ENCODE results near the gene PRKN. TPM values are rescaled to one million over a fixed set of nuclear protein-coding genes. Genes with fewer than 3 reads are reported as not detected.

PRKN gene
- total and polyA plus RNA-seq, 2 experiments from 2014 or later = 0.10 to 0.84 TPM

- ATAC-seq = no peak
- no peak overlapping the region for H3K27ac ChIP-seq (ENCODE audit: low read depth)
- H3K9me3 Mint-ChIP-seq = peaks cover 8% of the 10 kb centered on the region; the same call in 2 of the 3 replicates
Observed at GRCh38 chr6:162345051-162345511, 382.5 kb downstream of the PRKN start.

GRCh38 chr6:162344646-162345010 lies 382.9 kb downstream of the PRKN start:
- Histone ChIP-seq H3K4me3 (no peak overlapping the region), H3K9me2 (ENCODE audit: insufficient read depth) (no peaks in the 10 kb centered on the region), H3F3A (replicated peaks; ENCODE audit: low read depth) (no peaks in the 10 kb centered on the region), H4K20me1 (replicated peaks; ENCODE audit: insufficient read depth) (no peaks in the 10 kb centered on the region), H3K79me2 (replicated peaks; ENCODE audit: insufficient read depth) (no peaks in the 10 kb centered on the region), H3K27me3 (ENCODE audit: insufficient read depth) (no peaks in the 10 kb centered on the region), H3K4me1 (ENCODE audit: insufficient read depth) (peaks cover 10% of the 10 kb centered on the region), H3K4me2 (no peak overlapping the region), H3K36me3 (ENCODE audit: insufficient read depth) (no peaks in the 10 kb centered on the region), H2AFZ (peak overlapping the region; percentile 33; the same call in 1 of the 2 replicates), H3K27ac (ENCODE audit: low read depth) (no peak overlapping the region)
- no peaks in the 10 kb centered on the region for H3K27me3 Mint-ChIP-seq (ENCODE audit: insufficient read depth, low read depth, poor library complexity)
- peaks cover 16% of the 10 kb centered on the region for H3K4me1 Mint-ChIP-seq
- no peak overlapping the region for H3K4me3 Mint-ChIP-seq
- H3K36me3 Mint-ChIP-seq (ENCODE audit: low read depth) = no peaks in the 10 kb centered on the region
- no peak overlapping the region for H3K27ac Mint-ChIP-seq
- DNase-seq (ENCODE audit: low spot score) = no peak
- ATAC-seq = no peak
- H3K9me3 Mint-ChIP-seq = peaks cover 9% of the 10 kb centered on the region; the same call in 2 of the 3 replicates
- no peak for TF ChIP-seq POLR2AphosphoS5 (IDR thresholded peaks at IDR 0.05; ENCODE audit: low read depth)
- TF ChIP-seq JUNB (IDR thresholded peaks at IDR 0.05; ENCODE audit: unreplicated experiment) = no peak
- no peak for TF ChIP-seq CREB1 (CRISPR knock-in tag; IDR thresholded peaks at IDR 0.05; ENCODE audit: low read depth)
- TF ChIP-seq EZH2 (IDR thresholded peaks at IDR 0.05; ENCODE audit: low read depth, unreplicated experiment) = no peak
- no peak for TF ChIP-seq ETS1 (IDR thresholded peaks at IDR 0.05)
- TF ChIP-seq NANOG (IDR thresholded peaks at IDR 0.05; ENCODE audit: borderline replicate concordance) = no peak
- no peak for TF ChIP-seq CTCF (conservative IDR thresholded peaks at IDR 0.05; ENCODE audit: low read depth in 2 of 2)
- no peak for TF ChIP-seq ZNF114 (CRISPR knock-in tag; IDR thresholded peaks at IDR 0.05)
- no peak for TF ChIP-seq REST (IDR thresholded peaks at IDR 0.05; ENCODE audit: unreplicated experiment)
- no peak for TF ChIP-seq STAT1 (IDR thresholded peaks at IDR 0.05; ENCODE audit: unreplicated experiment)

More at GRCh38 chr6:162345051-162345511, 382.5 kb downstream of the PRKN start:
- peaks cover 16% of the 10 kb centered on the region for H3K4me1 Mint-ChIP-seq
- no peak overlapping the region for H3K27ac Mint-ChIP-seq
- H3K36me3 Mint-ChIP-seq (ENCODE audit: low read depth) = no peaks in the 10 kb centered on the region
- Histone ChIP-seq H4K20me1 (replicated peaks; ENCODE audit: insufficient read depth) (no peaks in the 10 kb centered on the region), H3K4me1 (ENCODE audit: insufficient read depth) (peaks cover 10% of the 10 kb centered on the region), H3K36me3 (ENCODE audit: insufficient read depth) (no peaks in the 10 kb centered on the region), H3F3A (replicated peaks; ENCODE audit: low read depth) (no peaks in the 10 kb centered on the region), H3K9me2 (ENCODE audit: insufficient read depth) (no peaks in the 10 kb centered on the region), H3K27me3 (ENCODE audit: insufficient read depth) (no peaks in the 10 kb centered on the region), H3K79me2 (replicated peaks; ENCODE audit: insufficient read depth) (no peaks in the 10 kb centered on the region), H2AFZ (peak overlapping the region; percentile 33; the same call in 1 of the 2 replicates), H3K4me3 (no peak overlapping the region), H3K4me2 (no peak overlapping the region)
- TF ChIP-seq CTCF (conservative IDR thresholded peaks at IDR 0.05; ENCODE audit: low read depth in 2 of 2) = no peak
- no peak for TF ChIP-seq ETS1 (IDR thresholded peaks at IDR 0.05)
- no peak overlapping the region for H3K4me3 Mint-ChIP-seq
- DNase-seq (ENCODE audit: low spot score) = no peak
- no peaks in the 10 kb centered on the region for H3K27me3 Mint-ChIP-seq (ENCODE audit: insufficient read depth, low read depth, poor library complexity)

All from GM23338 (cell line).